ENCODE measurements around the gene RAP1A.

Gene RAP1A

GRCh38 chr1:111704776-111705175 is 85.2 kb downstream of the RAP1A start:
- in situ Hi-C loops (cut with HindIII; ENCODE audit: low sequenced_read_pairs), result no loop called here
- H3K4me3 ChIP-seq (ENCODE audit: low read depth, low read length), result no peak overlapping the region
- TF ChIP-seq, protein P1, sequence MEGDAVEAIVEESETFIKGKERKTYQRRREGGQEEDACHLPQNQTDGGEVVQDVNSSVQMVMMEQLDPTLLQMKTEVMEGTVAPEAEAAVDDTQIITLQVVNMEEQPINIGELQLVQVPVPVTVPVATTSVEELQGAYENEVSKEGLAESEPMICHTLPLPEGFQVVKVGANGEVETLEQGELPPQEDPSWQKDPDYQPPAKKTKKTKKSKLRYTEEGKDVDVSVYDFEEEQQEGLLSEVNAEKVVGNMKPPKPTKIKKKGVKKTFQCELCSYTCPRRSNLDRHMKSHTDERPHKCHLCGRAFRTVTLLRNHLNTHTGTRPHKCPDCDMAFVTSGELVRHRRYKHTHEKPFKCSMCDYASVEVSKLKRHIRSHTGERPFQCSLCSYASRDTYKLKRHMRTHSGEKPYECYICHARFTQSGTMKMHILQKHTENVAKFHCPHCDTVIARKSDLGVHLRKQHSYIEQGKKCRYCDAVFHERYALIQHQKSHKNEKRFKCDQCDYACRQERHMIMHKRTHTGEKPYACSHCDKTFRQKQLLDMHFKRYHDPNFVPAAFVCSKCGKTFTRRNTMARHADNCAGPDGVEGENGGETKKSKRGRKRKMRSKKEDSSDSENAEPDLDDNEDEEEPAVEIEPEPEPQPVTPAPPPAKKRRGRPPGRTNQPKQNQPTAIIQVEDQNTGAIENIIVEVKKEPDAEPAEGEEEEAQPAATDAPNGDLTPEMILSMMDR (IDR thresholded peaks at IDR 0.05; ENCODE audit: low read depth, low read length), result no peak
- DNase-seq (ENCODE audit: low read depth, low spot score), result no peak

GRCh38 chr1:111705841-111706240 is 86.3 kb downstream of the RAP1A start:
- TF ChIP-seq, protein P1 (IDR thresholded peaks at IDR 0.05; ENCODE audit: low read depth, low read length), result no peak
- in situ Hi-C loops (cut with HindIII; ENCODE audit: low sequenced_read_pairs), result no loop called here
- DNase-seq (ENCODE audit: low read depth, low spot score), result no peak
- no peak overlapping the region for H3K4me3 ChIP-seq (ENCODE audit: low read depth, low read length)

GRCh38 chr1:111706921-111707320 is 87.3 kb downstream of the RAP1A start:
- TF ChIP-seq, protein P1 (IDR thresholded peaks at IDR 0.05; ENCODE audit: low read depth, low read length), result no peak
- H3K4me3 ChIP-seq (ENCODE audit: low read depth, low read length), result no peak overlapping the region
- in situ Hi-C loops (cut with HindIII; ENCODE audit: low sequenced_read_pairs), result no loop called here
- no peak for DNase-seq (ENCODE audit: low read depth, low spot score)

DNA sequence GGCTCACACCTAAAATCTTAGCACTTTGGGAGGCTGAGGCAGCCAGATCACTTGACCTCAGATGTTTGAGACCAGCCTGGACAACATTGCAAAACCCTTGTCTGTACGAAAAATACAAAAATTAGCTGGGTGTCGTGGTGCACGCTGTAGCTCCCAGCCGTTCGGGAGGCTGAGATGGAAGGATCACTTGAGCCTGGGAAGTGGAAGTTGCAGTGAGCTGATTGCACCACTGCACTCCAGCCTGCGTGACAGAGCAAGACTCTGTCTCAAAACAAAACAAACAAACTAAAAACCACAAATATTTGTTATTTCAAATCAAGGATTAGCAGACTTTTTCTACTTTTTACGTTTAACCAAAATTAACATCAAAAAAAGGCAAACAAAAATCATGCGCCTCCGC is 88.3 kb downstream of the RAP1A start:
- DNase-seq (ENCODE audit: low read depth, low spot score), result peak; percentile 12
- in situ Hi-C loops (cut with HindIII; ENCODE audit: low sequenced_read_pairs), result no loop called here
- TF ChIP-seq, protein P1 (IDR thresholded peaks at IDR 0.05; ENCODE audit: low read depth, low read length), result no peak
- H3K4me3 ChIP-seq (ENCODE audit: low read depth, low read length), result no peak overlapping the region

GRCh38 chr1:111709986-111710385 is 90.4 kb downstream of the RAP1A start:
- H3K4me3 ChIP-seq (ENCODE audit: low read depth, low read length), result no peak overlapping the region
- in situ Hi-C loops (cut with HindIII; ENCODE audit: low sequenced_read_pairs), result no loop called here
- TF ChIP-seq, protein P1 (IDR thresholded peaks at IDR 0.05; ENCODE audit: low read depth, low read length), result no peak
- DNase-seq (ENCODE audit: low read depth, low spot score), result no peak

- in situ Hi-C loops (cut with HindIII; ENCODE audit: low sequenced_read_pairs), result no loop called here
- TF ChIP-seq, protein P1 (IDR thresholded peaks at IDR 0.05; ENCODE audit: low read depth, low read length), result no peak
- no peak for DNase-seq (ENCODE audit: low read depth, low spot score)
Observed at GRCh38 chr1:111716333-111716732, 96.7 kb downstream of the RAP1A start.

DNA sequence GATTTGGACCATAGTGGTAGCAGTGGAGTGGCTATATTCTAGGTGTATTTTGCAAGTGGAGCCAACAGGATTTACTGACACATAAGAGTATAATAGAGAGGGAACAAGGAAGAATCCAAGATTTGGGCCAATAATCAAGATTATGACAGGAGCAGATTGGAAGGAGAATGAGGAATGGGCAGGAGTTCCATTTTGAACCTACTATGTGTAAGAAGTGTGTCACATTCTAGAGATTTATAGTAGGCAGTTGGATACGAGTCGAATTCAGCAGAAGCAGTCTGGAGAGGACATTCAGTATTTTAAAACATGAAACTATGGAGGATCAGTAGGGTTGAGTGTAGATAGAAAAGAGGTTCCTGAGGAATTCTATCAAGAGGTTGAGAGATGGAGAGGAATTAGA is 97.9 kb downstream of the RAP1A start:
- no peak overlapping the region for H3K4me3 ChIP-seq (ENCODE audit: low read depth, low read length)
- in situ Hi-C loops (cut with HindIII; ENCODE audit: low sequenced_read_pairs), result no loop called here
- TF ChIP-seq, protein P1 (IDR thresholded peaks at IDR 0.05; ENCODE audit: low read depth, low read length), result no peak
- no peak for DNase-seq (ENCODE audit: low read depth, low spot score)

More at GRCh38 chr1:111716333-111716732, 96.7 kb downstream of the RAP1A start:
- H3K4me3 ChIP-seq (ENCODE audit: low read depth, low read length), result no peak overlapping the region
